SK-N-SH (cell line): ENCODE data around the gene BAIAP2L2. TPM values are rescaled to one million over a fixed set of nuclear protein-coding genes. Genes with fewer than 3 reads are reported as not detected.

Source experiments
- CTCF ChIA-PET: fragments of 300-600, 350-600 bp; formaldehyde crosslinking; extraction: SDS; loops from one replicate; lab custom pipeline; 2021; lab: Yijun Ruan, JAX
- POLR2A ChIA-PET: fragments of 350-600 bp; sonication (Branson Sonifier 250); formaldehyde crosslinking; extraction: SDS; loops from one replicate; lab custom pipeline; 2020; ENCODE audit warnings: antibody characterized with exemption, inconsistent platforms; lab: Yijun Ruan, JAX
- DNase-seq: peaks from one replicate; pipeline ENCODE4 v3.0.0; 2012
- H2AFZ ChIP-seq: fragments of 200-600 bp; sonication (generic); 2 replicates; pipeline ENCODE4 v1.8.1; 2016; ENCODE audit warnings: antibody characterized with exemption, mild to moderate bottlenecking, low read depth
- H3F3A ChIP-seq: fragments of 200-600 bp; sonication (generic); replicated peaks from 2 replicates; pipeline ENCODE3; 2016; ENCODE audit warnings: antibody characterized with exemption, mild to moderate bottlenecking; ENCODE audit not compliant: insufficient read depth
- H3K27ac ChIP-seq, 2 experiments: fragments of 200-500 bp in 1 of 2; fragments of 200-600 bp in 1 of 2; sonication (Bioruptor generic) in 1 of 2; sonication (generic), shearing (Covaris generic) in 1 of 2; 2 replicates each; pipeline versions ENCODE4 v1.5.1 to v1.6.1; 2014 to 2016; ENCODE audit warnings: low read depth in 2 of 2, inconsistent platforms in 1 of 2, low read length in 1 of 2, mild to moderate bottlenecking in 1 of 2, mixed read lengths in 1 of 2
- H3K27me3 ChIP-seq: fragments of 200-600 bp; sonication (generic), shearing (Covaris generic); 2 replicates; pipeline ENCODE4 v1.6.1; 2016; ENCODE audit warnings: mixed run types; ENCODE audit not compliant: insufficient read depth
- H3K36me3 ChIP-seq, 2 experiments: fragments of 200-500 bp in 1 of 2; fragments of 200-600 bp in 1 of 2; sonication (Bioruptor generic) in 1 of 2; sonication (generic) in 1 of 2; replicated peaks in 1 of 2; 2 replicates each; pipeline versions ENCODE3 to v1.5.1; 2014 to 2016; ENCODE audit warnings: low read length in 1 of 2, mild to moderate bottlenecking in 1 of 2; ENCODE audit not compliant: insufficient read depth in 2 of 2, control insufficient read depth in 1 of 2
- H3K4me1 ChIP-seq, 2 experiments: fragments of 200-500 bp in 1 of 2; fragments of 200-600 bp in 1 of 2; sonication (Bioruptor generic) in 1 of 2; sonication (generic), shearing (Covaris generic) in 1 of 2; 2 replicates each; pipeline versions ENCODE4 v1.5.1 to v1.6.1; 2014 to 2016; ENCODE audit warnings: low read depth in 1 of 2, low read length in 1 of 2, mixed run types in 1 of 2; ENCODE audit not compliant: insufficient read depth in 2 of 2, control insufficient read depth in 1 of 2
- H3K4me2 ChIP-seq: fragments of 200-600 bp; sonication (generic), shearing (Covaris generic); 2 replicates; pipeline ENCODE4 v1.6.1; 2017; ENCODE audit warnings: mixed run types
- H3K4me3 ChIP-seq, 2 experiments: fragments of 200-500 bp in 1 of 2; fragments of 200-600 bp in 1 of 2; sonication (Bioruptor generic) in 1 of 2; sonication (generic), shearing (Covaris generic) in 1 of 2; 2 replicates each; pipeline versions ENCODE4 v1.5.1 to v1.8.1; 2014 to 2016; ENCODE audit warnings: low read depth in 2 of 2, inconsistent platforms in 1 of 2, low read length in 1 of 2, mild to moderate bottlenecking in 1 of 2, mixed read lengths in 1 of 2, moderate library complexity in 1 of 2
- H3K79me2 ChIP-seq: fragments of 200-600 bp; sonication (generic); 2 replicates; pipeline ENCODE4 v1.8.1; 2017; ENCODE audit warnings: mild to moderate bottlenecking; ENCODE audit not compliant: insufficient read depth
- H3K9ac ChIP-seq: fragments of 200-600 bp; sonication (generic); 2 replicates; pipeline ENCODE4 v1.6.1; 2017; ENCODE audit warnings: mixed run types
- H3K9me2 ChIP-seq: fragments of 200-600 bp; sonication (generic); 2 replicates; pipeline ENCODE4 v1.6.1; 2017; ENCODE audit warnings: mixed run types
- H3K9me3 ChIP-seq: fragments of 200-600 bp; sonication (generic); 2 replicates; pipeline ENCODE4 v1.6.1; 2017; ENCODE audit warnings: mixed run types, mild to moderate bottlenecking, moderate library complexity
- H4K20me1 ChIP-seq: fragments of 200-600 bp; sonication (generic); 2 replicates; pipeline ENCODE4 v1.6.1; 2017; ENCODE audit warnings: mild to moderate bottlenecking, mixed run types; ENCODE audit not compliant: insufficient read depth
- ELF1 ChIP-seq: IDR thresholded peaks from 2 replicates; pipeline ENCODE4 v1.4.0; 2012
- EZH2phosphoT487 ChIP-seq: fragments of 200-600 bp; sonication (generic); IDR thresholded peaks from 2 replicates; pipeline ENCODE4 v1.6.1; 2017; ENCODE audit warnings: low read depth, mixed run types, mild to moderate bottlenecking, antibody characterized with exemption, moderate library complexity, borderline replicate concordance
- FOSL2 ChIP-seq: IDR thresholded peaks from 2 replicates; pipeline ENCODE4 v1.4.0; 2012; ENCODE audit warnings: low read depth, mild to moderate bottlenecking, moderate library complexity, borderline replicate concordance
- FOXJ3 ChIP-seq: sonication (generic); formaldehyde crosslinking; IDR thresholded peaks from 2 replicates; pipeline ENCODE4 v1.5.1; 2020; ENCODE audit warnings: mild to moderate bottlenecking, missing genetic modification reagents
- MEF2A ChIP-seq: IDR thresholded peaks from 2 replicates; pipeline ENCODE4 v1.4.0; 2012; ENCODE audit warnings: low read depth, borderline replicate concordance
- MXI1 ChIP-seq: IDR thresholded peaks from 2 replicates; pipeline ENCODE4 v1.6.1; 2012; ENCODE audit warnings: mild to moderate bottlenecking, low read depth, low read length, improper control_type of control experiment
- POLR2AphosphoS5 ChIP-seq: IDR thresholded peaks from 2 replicates; pipeline ENCODE4 v1.6.1; 2012; ENCODE audit warnings: low read depth, low read length
- RXRA ChIP-seq: IDR thresholded peaks from 2 replicates; pipeline ENCODE4 v1.4.0; 2012; ENCODE audit warnings: low read depth, mild to moderate bottlenecking, borderline replicate concordance
- SIN3A ChIP-seq: IDR thresholded peaks from 2 replicates; pipeline ENCODE4 v1.6.1; 2012; ENCODE audit warnings: low read depth, mild to moderate bottlenecking, low read length, moderate library complexity, borderline replicate concordance
- TAF1 ChIP-seq: IDR thresholded peaks from 2 replicates; pipeline ENCODE4 v1.6.1; 2012; ENCODE audit warnings: low read depth, mild to moderate bottlenecking, low read length, moderate library complexity, borderline replicate concordance
- TEAD4 ChIP-seq: IDR thresholded peaks from 2 replicates; pipeline ENCODE4 v1.4.0; 2012; ENCODE audit warnings: mild to moderate bottlenecking, borderline replicate concordance; ENCODE audit not compliant: insufficient read depth
- WGBS: methylation state at CpG from one replicate; pipeline ENCODE4 v1.1.6; 2017; ENCODE audit warnings: low lambda C conversion rate; 5-methylcytosine and 5-hydroxymethylcytosine counted together
- polyA plus RNA-seq, 3 experiments: library from polyadenylated mRNA; depleted of rRNA; stranded (reverse); fragments of >200 nt; gene quantifications; 2 replicates each; pipeline ENCODE4 v1.2.3, GENCODE V29; 2012
- TF ChIP-seq, protein P1 (sequence below): IDR thresholded peaks from 2 replicates; pipeline ENCODE4; 2012
- TF ChIP-seq, protein P2 (sequence below): fragments of 200-600 bp; sonication (generic); IDR thresholded peaks from 2 replicates; pipeline ENCODE4 v1.6.1; 2017; ENCODE audit warnings: antibody characterized with exemption, mild to moderate bottlenecking, moderate library complexity
- TF ChIP-seq, protein P3 (sequence below): IDR thresholded peaks from 2 replicates; pipeline ENCODE4 v1.6.1; 2012; ENCODE audit warnings: mild to moderate bottlenecking, low read depth, low read length, moderate library complexity
- TF ChIP-seq, protein P4 (sequence below): fragments of 150-350 bp; IDR thresholded peaks from 2 replicates; pipeline ENCODE4 v1.6.1; 2017; ENCODE audit warnings: antibody characterized with exemption, low read length, low read depth, borderline replicate concordance

Gene BAIAP2L2
- polyA plus RNA-seq, 1 of the 3 experiments (the other 2 are of a cell fraction): 0.16 TPM

DNA sequence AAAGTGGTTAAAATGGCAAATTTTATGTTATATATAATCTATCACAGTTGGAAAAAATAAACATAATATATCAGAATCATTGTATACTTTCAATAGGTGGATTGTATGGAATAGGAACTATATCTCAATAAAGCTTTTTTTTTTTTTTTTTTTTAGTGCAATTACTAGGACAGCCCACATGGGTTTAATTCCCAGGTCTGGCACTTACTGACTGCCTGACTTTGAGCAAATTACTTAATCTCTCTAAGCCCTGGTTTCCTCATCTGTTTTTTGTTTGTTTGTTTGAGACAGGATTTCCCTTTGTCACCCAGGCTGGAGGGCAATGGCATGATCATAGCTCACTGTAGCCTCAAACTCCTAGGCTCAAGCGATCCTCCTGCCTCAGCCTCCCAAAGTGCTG, 26.1 kb upstream of the BAIAP2L2 start:
- Histone ChIP-seq H3K9ac (no peak overlapping the region), H3K27ac (no peak overlapping the region), H4K20me1 (no peaks in the 10 kb centered on the region), H3K4me2 (no peak overlapping the region), H3F3A (no peaks in the 10 kb centered on the region), H3K9me2 (no peaks in the 10 kb centered on the region), H3K4me1 (no peaks in the 10 kb centered on the region), H3K79me2 (no peaks in the 10 kb centered on the region), H3K4me3 (no peak overlapping the region), H3K9me3 (no peaks in the 10 kb centered on the region), H3K27me3 (no peaks in the 10 kb centered on the region), H2AFZ (no peak overlapping the region), H3K36me3 (no peaks in the 10 kb centered on the region)
- TF ChIP-seq TAF1 (no peak), MXI1 (no peak), EZH2phosphoT487 (no peak), POLR2AphosphoS5 (no peak), RXRA (no peak), MEF2A (no peak), FOSL2 (no peak), TEAD4 (no peak), ELF1 (no peak), SIN3A (no peak), FOXJ3 (CRISPR knock-in tag) (no peak)
- TF ChIP-seq, protein P1, sequence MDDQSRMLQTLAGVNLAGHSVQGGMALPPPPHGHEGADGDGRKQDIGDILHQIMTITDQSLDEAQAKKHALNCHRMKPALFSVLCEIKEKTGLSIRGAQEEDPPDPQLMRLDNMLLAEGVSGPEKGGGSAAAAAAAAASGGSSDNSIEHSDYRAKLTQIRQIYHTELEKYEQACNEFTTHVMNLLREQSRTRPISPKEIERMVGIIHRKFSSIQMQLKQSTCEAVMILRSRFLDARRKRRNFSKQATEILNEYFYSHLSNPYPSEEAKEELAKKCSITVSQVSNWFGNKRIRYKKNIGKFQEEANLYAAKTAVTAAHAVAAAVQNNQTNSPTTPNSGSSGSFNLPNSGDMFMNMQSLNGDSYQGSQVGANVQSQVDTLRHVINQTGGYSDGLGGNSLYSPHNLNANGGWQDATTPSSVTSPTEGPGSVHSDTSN: no peak
- TF ChIP-seq, protein P2, sequence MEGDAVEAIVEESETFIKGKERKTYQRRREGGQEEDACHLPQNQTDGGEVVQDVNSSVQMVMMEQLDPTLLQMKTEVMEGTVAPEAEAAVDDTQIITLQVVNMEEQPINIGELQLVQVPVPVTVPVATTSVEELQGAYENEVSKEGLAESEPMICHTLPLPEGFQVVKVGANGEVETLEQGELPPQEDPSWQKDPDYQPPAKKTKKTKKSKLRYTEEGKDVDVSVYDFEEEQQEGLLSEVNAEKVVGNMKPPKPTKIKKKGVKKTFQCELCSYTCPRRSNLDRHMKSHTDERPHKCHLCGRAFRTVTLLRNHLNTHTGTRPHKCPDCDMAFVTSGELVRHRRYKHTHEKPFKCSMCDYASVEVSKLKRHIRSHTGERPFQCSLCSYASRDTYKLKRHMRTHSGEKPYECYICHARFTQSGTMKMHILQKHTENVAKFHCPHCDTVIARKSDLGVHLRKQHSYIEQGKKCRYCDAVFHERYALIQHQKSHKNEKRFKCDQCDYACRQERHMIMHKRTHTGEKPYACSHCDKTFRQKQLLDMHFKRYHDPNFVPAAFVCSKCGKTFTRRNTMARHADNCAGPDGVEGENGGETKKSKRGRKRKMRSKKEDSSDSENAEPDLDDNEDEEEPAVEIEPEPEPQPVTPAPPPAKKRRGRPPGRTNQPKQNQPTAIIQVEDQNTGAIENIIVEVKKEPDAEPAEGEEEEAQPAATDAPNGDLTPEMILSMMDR: no peak
- TF ChIP-seq, protein P3, sequence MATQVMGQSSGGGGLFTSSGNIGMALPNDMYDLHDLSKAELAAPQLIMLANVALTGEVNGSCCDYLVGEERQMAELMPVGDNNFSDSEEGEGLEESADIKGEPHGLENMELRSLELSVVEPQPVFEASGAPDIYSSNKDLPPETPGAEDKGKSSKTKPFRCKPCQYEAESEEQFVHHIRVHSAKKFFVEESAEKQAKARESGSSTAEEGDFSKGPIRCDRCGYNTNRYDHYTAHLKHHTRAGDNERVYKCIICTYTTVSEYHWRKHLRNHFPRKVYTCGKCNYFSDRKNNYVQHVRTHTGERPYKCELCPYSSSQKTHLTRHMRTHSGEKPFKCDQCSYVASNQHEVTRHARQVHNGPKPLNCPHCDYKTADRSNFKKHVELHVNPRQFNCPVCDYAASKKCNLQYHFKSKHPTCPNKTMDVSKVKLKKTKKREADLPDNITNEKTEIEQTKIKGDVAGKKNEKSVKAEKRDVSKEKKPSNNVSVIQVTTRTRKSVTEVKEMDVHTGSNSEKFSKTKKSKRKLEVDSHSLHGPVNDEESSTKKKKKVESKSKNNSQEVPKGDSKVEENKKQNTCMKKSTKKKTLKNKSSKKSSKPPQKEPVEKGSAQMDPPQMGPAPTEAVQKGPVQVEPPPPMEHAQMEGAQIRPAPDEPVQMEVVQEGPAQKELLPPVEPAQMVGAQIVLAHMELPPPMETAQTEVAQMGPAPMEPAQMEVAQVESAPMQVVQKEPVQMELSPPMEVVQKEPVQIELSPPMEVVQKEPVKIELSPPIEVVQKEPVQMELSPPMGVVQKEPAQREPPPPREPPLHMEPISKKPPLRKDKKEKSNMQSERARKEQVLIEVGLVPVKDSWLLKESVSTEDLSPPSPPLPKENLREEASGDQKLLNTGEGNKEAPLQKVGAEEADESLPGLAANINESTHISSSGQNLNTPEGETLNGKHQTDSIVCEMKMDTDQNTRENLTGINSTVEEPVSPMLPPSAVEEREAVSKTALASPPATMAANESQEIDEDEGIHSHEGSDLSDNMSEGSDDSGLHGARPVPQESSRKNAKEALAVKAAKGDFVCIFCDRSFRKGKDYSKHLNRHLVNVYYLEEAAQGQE: no peak
- TF ChIP-seq, protein P4, sequence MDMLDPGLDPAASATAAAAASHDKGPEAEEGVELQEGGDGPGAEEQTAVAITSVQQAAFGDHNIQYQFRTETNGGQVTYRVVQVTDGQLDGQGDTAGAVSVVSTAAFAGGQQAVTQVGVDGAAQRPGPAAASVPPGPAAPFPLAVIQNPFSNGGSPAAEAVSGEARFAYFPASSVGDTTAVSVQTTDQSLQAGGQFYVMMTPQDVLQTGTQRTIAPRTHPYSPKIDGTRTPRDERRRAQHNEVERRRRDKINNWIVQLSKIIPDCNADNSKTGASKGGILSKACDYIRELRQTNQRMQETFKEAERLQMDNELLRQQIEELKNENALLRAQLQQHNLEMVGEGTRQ: no peak
- no peak for DNase-seq
- ChIA-PET POLR2A (no interaction called here), CTCF (interaction anchor here (1.9 kb wide), 1 partner anchor 22 kb away, joined by 9 read pairs; no protein-coding TSS in a partner anchor)
- WGBS: no CpG with 5 or more reads among the region's 1 CpG
